NCI-H345 (cell line): Measurements from ENCODE around the gene CIAO2B.
A peak's percentile ranks its signal among the peaks of the same experiment; 100 is the strongest.
"Not testable (repeated sequence)": the region's sequence is repeated elsewhere in the genome, so short reads cannot be mapped to it uniquely, and the experiment has no call there.

Experiments used
- DNase-seq: peaks from one replicate; lab custom pipeline; 2025; lab: John Stamatoyannopoulos, UW

The CIAO2B gene

DNA sequence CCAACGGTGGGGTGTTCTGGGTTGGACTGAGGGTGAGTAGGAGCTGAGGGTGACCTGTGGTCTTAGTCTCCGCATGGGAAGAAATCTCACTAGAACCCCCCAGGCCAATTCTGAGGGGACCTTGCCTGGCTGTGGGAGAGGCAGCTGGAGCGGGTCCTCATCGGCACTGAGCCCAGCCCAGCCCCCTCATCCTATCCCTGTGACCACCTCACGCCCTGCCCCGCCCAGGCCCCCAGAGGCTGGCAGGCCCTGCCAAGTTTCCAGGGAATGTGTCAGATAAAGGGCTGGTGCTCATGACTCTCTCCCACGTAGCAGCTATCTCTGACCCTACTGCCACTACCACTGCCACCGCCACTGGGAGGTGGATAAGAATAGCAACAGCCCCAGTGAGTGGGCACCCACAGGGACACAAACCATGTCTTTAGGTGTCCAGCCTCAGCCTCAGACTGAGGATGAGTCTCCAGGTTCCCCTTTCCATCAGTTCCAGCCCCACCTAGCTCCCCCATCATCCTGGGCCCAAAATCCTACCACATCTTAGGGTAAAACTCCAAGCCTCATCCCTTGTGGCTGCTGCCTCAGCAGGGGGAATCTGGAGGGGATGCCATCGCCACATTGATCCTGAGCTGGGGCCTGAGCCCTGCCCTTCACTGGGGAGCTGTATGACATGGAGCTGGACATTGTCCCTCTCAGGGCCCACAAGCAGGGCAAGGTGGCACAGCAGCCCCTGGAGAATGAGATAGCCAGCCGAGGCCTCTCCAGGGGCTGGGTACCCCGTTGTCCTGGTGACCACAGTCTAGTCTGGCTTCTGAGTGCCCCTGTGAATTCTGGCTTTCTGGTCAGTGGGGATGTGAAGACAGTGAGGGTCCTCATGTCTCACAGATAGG, 30.4 kb downstream of the CIAO2B start:
- DNase-seq, result no peak

DNA sequence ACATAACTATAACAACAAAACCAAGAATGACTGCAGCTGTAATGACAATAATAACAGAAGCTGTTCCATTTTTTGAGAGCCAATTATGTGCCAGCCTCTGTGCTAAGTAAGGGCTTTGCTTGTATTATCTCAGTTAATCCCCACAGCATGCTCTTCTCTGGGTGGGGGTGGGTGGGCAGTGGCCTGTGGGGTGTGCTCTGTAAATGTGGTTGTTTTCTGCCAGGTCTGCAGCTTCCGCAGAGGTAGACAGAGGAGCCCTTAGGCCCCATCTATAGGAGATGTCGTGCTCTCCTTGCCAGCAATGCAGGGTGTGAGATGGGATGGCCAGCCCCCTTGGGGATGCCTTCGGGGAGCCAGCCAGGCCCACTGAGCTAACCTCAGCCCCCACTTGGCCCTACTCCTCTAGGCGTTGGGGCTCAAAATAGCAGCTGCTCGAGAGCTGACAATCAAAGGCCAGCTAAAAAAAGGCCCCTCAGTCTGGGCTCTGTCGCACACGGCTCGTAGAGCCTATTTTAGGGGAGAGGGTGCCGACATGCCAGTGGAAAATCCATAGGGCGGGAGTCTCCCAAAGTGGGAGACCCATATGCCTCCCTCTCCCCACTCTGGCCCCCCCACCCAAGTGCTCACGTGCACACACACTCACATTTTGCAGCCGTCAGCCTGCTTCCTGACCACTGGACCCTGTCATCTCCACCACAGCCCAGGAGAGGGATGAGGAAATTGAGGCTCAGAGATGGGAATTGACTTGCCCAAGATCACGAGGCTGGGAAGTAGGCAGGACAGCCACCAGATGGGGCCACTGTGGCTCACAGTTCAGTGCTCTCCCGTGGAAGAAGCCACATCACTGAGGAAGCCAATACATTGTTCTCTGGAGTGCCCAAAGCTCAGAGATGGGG, 31.3 kb downstream of the CIAO2B start:
- DNase-seq, result no peak

DNA sequence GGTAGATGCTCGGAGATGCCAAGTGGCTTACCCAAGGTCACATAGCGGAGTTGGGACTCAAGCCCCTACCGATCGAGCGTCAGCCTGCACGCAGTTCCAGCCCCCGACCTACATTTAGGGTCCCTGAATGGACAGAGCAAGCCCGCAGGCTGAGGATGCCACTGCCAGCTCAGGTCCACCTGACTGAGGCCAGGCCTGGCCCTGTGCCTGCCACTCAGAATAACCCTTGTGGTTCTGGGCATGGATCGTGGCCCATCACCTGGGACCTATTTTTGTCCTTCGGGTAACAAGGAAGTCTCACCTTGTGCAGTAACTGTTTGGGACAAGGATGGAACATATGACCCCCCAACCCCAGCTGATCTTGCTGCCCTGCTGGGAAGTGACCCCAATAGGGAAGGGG, 32.6 kb downstream of the CIAO2B start:
- DNase-seq, result no peak

DNA sequence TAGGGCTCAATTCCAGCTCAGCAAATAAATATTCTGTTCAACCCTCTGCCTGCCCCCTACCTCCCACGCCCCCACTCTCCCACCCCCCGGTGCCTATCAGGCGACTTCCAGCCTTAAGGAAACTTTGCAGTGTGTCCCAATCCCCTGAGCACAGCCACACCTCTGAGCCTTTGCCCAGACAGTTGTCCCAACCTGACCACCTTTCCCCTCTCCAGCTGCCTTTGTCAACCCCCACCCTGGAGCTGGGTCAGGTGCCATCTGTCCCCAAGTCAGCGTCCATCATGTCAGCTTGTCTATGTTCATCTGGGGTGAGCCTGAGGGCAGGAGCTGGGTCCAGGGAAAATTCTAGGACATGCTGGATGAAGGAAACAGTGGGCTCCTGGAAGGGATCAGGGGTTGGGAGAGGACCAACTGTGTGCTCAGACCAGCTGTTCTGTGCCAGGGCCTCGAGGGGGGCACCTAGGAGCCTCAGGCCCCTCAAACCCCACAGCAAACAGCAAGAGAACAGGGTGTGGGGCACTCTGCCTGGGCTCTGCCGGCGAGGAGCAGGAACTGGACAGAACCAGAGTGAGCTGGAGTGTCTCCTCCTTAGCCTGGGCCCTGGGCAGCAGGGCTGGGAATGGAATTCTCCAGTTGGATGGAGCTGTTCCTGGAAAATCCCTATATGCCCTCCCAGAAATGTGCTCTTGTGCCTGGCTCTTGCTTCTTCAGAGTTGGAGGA, 33.3 kb downstream of the CIAO2B start:
- no peak for DNase-seq

DNA sequence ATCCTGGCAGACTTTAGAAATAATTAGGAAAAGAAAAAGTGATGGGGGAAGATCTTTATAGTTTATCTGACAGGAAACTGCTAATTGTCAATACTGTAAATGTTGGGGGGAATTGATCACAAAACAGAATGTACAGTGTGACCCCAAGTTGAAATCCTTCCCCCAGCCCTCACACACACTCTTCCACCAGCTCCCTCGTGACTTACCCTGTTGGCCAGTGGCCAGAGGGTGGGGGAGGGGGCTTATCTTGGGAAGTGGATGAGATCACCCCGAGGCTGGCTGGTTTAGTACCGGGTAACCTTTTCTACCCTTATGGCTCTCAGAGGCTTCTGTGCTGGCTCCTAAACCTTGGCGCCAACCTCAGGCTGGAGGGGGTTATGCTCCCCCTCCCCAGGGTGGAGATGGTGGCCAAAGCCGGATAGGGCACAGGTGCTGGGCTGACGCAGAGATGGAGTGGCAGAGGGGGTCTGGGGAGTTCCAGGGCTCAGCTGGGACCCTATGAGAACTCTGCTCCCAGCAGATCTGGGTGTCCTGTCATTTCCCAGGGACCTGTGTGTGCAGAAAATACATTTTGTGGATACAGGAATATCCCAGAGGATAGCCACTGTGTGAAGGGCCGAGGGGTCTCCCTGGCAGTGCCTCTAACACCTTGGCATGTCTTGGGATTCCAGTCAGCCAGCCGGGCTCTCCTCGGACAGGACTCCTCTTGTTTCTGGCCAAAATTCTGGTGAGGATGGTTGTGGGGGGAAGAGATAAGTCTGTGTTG, 34.1 kb downstream of the CIAO2B start:
- peak; percentile 29 for DNase-seq

DNA sequence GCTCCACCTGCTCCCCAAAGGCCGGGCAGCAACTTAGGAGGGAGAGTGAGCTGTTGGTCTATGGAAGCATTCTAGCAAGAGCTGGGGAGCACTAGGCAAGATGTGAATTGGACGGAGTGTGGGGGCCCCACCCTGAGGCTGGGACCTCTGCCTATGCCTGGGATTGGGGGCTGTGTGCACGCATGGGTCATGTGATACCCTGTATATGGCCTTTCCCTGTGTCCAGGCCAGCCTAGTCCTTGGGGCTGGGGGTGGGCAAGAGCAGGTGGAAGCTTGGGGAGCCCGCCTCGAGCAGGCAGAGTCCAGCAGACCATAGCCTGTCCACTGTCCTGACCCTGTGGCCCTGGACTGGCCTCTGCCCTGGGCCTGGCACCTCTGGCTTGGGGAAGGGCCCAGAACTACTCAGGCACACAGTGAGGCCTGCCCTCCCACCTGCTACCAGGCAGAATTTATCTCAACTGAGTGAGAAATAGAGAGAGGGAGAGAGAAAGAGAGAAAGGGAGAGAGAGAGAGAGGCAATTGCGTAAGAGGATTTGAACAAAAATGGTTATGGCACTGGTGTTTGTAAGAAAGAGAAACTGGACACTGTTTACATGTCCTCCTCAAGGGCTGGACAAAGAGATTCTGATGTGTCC, 34.8 kb downstream of the CIAO2B start:
- no peak for DNase-seq

DNA sequence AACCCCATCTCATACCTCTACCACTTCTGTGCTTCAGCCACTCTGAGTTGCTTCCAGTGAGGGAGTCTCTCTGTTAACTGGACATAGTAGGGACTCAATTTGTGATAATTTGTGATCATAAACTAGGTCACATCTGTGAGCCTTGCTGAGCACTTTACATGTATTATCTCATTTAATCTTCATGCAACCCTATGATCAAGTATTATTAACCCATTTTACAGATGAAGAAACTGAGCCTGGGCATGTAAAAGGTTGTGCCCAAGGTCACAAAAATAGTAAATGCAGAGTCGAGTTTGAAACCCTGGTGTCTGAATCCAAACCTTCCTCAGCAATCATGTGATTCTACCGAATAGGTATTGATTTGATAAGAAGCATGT, 35.3 kb downstream of the CIAO2B start:
- DNase-seq, result no peak

DNA sequence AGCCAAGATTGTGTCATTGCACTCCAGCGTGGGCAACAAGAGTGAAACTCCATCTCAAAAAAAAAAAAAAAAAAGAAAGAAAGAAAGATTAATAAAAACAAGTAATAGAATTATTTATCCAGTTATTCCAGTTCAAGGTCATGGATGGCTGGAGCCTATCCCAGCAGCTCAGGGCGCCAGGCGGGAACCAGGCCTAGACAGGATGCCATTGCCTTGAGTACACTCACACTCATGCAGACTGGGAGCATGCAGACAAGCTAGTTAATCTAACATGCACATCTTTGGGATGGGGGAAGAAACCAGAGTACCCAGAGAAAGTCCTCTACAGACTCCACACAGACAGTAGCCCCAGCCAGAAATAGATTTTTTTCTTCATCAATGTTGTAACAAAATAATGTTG, 36.0 kb downstream of the CIAO2B start:
- DNase-seq, result no peak

DNA sequence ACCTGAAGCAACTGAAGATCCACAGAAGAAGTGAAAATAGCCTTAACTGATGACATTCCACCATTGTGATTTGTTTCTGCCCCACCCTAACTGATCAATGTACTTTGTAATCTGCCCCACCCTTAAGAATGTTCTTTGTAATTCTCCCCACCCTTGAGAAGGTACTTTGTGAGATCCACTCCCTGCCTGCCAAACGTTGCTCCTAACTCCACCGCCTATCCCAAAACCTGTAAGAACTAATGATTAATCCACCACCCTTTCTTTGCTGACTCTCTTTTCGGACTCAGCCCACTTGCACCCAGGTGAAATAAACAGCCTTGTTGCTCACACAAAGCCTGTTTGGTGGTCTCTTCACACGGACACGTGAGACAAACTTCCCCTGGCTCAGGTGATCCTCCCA, 37.5 kb downstream of the CIAO2B start:
- not testable (repeated sequence) for DNase-seq

DNA sequence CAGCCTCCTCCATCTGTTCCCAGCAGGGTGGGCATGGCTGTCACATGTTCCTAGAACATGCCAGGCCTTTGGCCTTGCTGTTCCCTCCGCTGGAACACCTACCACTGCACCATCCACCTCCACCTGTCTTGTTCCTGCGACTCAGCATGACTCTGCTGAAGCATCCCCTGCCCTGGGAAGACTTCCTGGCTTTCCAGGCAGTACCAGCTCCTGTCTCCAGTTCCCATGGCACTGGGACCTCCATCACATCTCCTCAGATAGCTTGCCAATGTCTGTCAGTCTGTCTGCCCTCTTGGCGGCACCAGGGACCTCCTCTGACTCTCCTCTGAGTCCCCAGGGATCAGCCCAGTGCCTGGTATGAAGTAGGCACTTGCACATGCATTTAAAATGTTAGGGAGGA, 38.2 kb downstream of the CIAO2B start:
- no peak for DNase-seq

DNA sequence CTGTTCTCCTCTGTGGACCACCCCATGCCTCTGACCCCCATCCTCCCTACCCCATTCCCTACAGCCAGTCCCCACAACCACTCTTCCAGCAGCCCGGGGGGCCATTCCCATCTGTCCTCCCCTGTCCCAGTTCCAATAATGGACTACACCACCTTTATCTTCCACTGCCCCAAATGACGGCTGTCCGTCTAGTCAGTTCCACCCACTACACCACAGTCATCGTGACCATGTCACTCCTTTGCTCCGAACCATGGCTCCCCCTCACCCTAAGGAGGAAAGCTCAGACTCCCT, 38.6 kb downstream of the CIAO2B start:
- no peak for DNase-seq

DNA sequence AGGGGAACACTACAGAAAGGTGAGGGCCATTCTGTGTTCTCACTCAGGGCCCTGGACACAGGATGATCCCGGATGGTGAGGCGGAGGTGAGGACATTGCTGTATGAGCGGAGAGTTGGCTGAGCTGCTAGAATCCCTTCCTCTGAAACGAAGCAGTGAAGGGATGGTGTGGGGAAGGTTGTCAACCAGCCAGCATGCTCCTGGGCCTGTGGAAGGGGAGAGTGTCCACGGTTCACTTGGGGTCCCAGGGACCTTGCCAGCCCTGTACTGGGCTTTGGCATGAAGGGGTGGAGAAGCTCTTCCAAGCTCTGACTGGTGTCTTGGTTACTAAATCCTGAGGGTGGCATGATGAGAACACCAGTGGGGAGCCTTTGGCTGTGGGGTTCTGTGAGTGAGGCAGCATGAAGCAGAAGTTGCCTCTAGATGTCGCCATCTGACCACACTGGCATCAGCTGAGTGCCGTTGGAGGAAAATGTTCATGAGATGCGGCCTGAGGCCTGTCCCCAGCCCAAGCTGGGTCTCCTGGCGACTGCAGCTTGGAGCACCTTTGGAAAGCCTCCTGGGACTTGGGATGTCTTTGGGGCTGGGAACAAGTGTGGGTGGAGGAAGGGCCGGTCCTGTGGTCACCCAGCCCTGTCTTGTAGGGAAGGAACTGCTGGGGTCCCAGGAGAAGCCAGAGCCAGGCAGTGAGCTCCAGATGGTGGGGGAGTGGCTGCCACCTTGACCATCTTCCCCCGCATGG, 39.1 kb downstream of the CIAO2B start:
- peak; percentile 7 for DNase-seq

DNA sequence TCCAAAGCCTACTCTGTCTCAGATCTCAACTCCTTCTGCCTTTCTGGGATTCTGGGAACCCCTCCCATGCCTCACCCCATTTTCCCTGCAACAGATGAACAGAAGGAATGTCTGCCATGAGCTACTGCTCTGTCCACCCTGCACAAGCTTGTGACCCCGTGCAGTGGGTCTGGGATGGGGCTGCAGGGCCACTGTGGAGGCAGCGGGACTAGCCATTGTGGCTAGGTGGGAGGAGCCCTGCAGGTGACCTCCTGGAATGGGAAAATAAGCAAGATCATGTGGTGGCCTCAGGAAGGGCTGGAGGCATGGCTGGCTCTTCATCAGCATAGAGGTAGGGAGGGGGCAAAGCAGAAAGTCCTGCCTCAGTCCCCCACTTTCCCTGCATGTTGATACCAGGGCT, 40.1 kb downstream of the CIAO2B start:
- DNase-seq, result no peak

DNA sequence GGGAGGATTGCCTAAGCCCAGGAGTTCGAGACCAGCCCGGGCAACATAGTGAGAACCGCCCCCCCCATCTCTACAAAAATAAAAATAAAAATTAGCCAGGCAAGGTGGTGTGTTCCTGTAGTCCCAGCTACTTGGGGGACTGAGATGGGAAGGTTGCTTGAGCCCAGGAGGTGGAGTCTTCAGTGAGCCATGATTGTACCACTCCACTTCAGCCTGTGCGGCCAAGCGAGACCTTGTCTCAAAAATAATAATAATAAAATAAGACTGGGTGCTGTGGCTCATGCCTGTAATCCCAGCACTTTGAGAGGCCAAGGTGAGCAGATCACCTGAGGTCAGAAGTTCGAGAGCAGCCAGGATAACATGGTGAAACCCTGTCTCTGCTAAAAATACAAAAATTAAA, 42.4 kb downstream of the CIAO2B start:
- no peak for DNase-seq

DNA sequence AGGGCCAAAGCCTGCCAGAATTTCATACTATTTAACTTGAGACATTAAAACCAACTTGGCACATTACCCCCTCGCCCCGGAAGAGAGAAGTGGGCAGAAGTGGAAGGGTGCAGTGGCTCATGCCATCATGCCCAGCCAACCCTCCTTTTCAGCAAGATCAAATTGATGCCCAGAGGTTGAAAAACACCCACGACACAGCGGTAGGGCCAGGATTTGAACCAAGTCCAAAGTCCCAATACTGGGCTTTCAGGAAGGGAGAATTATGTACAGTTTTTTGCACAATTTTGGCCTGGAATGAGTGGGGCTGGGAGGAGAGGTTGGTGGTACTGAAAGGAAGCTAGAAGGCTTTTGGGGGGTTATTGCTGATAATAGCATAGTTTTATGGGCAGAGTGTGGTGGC, 42.8 kb downstream of the CIAO2B start:
- no peak for DNase-seq

DNA sequence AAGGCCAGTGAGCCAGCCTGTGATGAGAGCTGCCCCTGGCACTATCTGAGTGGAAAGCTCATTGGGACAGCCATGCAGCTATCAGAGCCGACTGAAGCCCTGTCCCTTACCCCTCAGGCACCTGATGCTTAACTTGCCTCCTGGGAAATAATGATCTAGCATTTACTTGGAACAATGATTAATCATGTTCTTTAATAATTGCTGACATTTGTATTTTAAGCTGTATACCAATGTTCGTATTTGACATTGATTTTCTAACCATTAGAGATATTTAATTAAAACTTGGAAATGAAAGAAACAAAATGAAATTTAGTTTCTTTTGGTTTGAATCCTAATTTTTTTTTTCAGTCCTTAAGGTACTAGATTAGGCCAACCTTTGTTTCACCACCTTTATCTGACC, 43.4 kb downstream of the CIAO2B start:
- no peak for DNase-seq

DNA sequence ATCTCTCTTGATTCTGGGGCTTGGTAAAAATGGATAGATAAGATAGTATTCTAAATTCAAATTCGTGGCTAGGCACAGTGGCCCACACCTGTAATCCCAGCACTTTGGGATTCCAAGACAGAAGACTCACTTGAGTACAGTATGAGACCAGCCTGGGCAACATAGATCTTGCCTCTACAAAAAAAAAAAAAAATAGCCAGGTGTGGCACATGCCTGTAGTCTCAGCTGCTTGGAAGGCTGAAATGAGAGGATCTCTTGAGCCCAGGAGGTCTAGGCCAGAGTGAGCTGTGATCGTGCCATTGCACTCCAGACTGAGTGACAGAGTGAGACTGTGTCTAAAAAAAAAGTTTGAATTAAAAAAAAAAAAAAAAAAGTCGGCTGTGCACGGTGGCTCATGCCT, 44.6 kb downstream of the CIAO2B start:
- no peak for DNase-seq

DNA sequence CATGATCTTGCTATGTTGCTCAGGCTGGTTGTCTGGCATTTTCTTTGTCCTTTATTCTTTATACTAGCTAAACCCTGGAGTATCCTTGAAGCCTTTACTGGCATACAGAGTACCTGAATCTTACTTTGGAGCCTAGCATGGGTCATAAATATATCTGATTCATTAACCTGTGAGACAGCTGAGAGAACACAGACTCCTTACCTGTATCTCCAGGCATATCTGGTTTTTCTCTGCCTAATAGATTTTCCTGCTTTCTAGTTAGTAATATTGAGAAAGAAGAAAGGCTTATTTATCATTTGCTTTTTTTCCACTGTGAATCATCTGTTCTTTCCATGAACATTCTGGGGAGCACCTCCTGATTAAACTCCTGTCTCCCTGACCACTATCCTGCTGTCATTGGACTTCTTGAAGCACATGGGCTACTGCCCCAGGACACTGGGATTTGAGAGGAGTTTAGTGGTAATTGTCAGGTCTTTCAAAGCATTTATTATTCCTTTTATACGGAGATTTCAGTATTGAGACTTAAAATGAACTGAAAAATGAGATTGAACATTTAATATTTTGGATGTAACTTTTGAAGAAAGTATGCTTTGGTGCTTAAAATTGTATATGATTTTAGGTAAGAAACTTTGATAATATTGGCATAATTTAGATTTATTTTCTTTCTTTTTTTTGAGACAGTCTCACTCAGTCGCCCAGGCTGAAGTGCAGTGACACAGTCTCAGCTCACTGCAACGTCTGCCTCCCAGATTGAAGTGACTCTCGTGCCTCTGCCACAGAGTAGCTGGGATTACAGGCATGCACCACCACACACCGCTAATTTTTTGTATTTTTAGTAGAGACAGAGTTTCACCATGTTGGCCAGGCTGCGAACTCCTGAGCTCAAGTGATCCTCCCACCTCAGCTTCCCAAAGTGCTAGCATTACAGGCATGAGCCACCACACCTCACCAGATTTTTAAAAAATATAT, 45.3 kb downstream of the CIAO2B start:
- DNase-seq, result no peak

DNA sequence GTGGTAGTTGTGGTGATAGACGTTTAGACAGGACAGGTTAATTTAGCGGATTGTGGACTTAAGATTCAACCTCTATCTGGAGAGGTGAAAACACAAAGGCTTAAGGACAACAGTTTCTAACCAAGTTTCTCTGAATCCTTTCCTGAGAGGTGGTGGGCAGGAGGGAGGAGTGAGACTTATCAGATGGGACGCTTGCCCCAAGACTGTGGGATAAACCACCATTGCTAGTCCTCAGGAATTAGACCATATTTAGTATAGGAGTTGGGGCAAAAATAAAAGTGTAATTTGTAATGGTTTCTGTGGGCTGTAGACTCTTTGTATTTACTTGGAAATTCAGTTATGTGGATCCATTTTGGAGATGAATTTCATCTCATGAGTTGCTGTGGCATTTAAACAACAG, 47.3 kb downstream of the CIAO2B start:
- DNase-seq, result no peak

DNA sequence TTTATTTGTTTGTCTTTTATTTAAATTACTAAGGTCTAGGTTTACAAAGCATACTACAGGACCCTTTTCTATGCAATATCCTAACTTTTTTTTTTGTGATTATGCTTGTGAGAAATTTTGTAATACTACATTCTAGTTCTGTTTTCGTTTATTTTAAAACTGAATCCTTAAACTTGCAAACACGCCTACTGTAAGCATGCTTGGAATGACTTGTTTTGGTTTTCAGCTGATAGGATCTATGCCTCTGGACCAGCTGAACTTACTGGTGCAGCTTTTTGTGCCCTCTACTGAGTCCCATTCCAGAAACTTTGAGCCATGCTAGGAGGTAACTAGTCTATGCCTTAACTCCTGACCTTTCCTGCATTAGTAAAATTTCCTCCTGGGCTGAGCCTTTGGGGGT, 47.9 kb downstream of the CIAO2B start:
- no peak for DNase-seq
